AG10803 (cell line): ENCODE results near the gene ADARB2.

ENCODE experiments used
- DNase-seq: peaks from one replicate; pipeline ENCODE4 v3.0.0; 2010; ENCODE audit warnings: low read depth
- H3K4me3 ChIP-seq: 2 replicates; pipeline ENCODE4 v1.5.1; 2011; ENCODE audit warnings: mild to moderate bottlenecking, low read length, control low read depth
- CTCF ChIP-seq: conservative IDR thresholded peaks from 2 replicates; pipeline ENCODE4 v1.5.1; 2011; ENCODE audit warnings: mild to moderate bottlenecking, low read length, control low read depth, inconsistent platforms

The ADARB2 gene

DNA sequence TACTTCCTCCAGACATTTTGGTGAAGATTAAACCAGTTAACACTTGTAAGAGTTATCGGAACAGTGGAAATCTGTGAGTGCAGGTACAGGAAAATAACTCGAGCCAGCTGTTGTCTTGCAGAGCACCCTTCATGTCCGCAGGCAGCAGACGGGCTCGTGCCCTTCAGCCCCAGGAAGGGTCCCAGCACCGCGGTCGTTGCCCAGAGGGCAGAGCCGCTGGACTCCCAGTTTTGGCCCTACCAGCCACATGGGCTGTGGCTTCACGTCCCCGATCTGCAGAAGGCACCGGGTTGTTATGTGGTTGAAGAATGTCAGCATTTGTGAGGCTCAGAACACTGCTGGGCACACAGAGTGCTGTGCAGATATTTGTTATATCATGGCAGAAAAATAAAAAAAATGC, 7.2 kb upstream of the ADARB2 start:
- no peak for TF ChIP-seq CTCF
- H3K4me3 ChIP-seq: no peak overlapping the region
- DNase-seq: no peak

DNA sequence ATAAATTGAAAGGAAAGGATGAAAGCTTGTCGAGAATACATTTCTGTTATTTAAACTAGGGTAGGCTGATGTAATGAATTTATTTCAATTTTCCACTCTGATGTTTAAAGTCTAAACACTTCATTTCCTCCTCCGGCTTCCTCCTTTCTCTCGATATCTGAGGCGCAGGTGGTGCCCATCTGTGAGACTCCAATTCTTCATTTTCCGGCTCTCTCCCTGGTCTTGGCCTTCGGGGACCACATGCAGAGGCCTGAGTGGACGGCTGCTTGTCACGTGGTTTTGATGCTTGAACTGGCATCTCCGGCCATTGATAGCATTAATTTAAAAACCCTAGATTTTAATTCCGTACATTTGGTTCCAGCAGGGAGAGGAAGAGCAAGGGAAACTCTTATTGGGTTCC, 5.8 kb upstream of the ADARB2 start:
- no peak for DNase-seq
- no peak overlapping the region for H3K4me3 ChIP-seq
- TF ChIP-seq CTCF: no peak

- TF ChIP-seq CTCF: no peak
- no peak for DNase-seq
- H3K4me3 ChIP-seq: no peak overlapping the region
Measured at GRCh38 chr10:1741450-1741849, 4.1 kb upstream of the ADARB2 start.

DNA sequence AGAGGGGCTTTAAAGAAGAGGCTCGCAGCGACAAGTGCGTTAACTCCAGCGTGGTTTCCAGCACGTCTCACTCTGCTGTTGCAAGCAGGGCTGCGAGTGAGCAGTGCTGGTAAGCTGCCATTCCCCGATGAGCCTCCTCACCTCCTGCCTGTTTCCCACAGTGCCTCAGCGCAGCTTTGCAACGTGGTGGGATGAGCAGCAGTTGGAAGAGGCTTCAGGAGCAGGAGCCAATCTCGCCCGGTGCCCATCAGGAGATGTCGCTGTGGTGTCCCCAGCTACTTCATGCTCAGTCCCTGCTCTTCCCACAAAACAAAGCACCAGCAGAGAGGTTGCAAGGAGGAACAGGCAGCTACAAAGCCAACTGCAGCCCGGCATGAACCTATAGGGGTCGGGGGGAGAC, 2.4 kb upstream of the ADARB2 start:
- no peak for TF ChIP-seq CTCF
- no peak for DNase-seq
- no peak overlapping the region for H3K4me3 ChIP-seq

- DNase-seq: no peak
- TF ChIP-seq CTCF: no peak
- no peak overlapping the region for H3K4me3 ChIP-seq
Measured at GRCh38 chr10:1738950-1739349, 1.6 kb upstream of the ADARB2 start.

- no peak overlapping the region for H3K4me3 ChIP-seq
- no peak for DNase-seq
- no peak for TF ChIP-seq CTCF
Measured at GRCh38 chr10:1736972-1737221, 428 bp downstream of the ADARB2 start.

DNA sequence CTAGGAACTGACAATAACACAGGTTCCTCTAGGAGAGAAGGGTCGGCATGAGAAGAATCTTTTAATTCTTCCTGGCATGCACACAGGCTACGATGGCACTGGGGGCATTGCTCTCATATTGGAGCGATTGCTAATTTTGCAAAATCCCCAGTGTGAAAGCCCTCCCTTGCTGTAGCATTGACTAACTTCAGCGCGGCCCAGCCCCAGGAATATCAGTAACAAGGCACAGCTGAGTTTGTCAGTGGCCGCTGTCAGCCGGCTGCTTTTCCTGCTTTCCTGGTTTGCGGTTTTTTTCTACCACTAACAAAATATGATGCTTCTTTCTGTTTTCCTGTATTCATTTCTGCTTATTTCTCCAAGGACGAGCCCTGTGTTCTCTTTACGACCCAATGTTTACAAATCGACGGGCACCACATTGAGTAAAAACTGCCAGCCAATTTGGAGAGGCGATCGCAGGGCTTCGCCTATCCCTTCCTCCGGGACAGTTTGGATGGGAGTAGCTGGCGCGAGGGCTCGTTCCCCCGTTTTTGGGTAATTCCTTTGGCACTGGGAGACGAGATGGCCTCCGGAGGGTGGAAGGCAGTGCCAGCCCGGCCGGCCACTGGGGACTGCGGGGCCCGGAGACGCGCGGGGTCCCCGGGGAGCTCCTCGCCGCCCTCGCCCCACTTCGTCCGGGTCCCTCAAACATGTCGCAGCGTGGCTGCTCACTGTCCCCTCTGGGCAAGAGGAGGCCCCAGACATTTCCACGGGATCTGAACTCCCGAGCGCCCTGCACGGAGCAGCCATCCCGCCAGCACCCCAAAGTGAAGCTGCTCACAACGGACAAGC, 967 bp downstream of the ADARB2 start:
- no peak for DNase-seq
- no peak overlapping the region for H3K4me3 ChIP-seq
- TF ChIP-seq CTCF: no peak
